NCI-H2029 treated with DMSO at 0.1 percent for 48 hours (cell line): ENCODE measurements around the gene CUL1.

Experiments used
- DNase-seq: peaks from one replicate; lab custom pipeline; 2025; lab: John Stamatoyannopoulos, UW

The CUL1 gene

GRCh38 chr7:148718431-148718830 lies 19.7 kb downstream of the CUL1 start:
- no peak for DNase-seq

- no peak for DNase-seq
These were observed 21.1 kb downstream of the CUL1 start for GRCh38 chr7:148719753-148720152.

GRCh38 chr7:148720472-148720871 lies 21.8 kb downstream of the CUL1 start:
- no peak for DNase-seq

GRCh38 chr7:148721390-148721789 lies 22.7 kb downstream of the CUL1 start:
- no peak for DNase-seq

- peak; percentile 43 for DNase-seq
These were observed 23.9 kb downstream of the CUL1 start for GRCh38 chr7:148722340-148723165.

GRCh38 chr7:148723166-148723559 lies 24.5 kb downstream of the CUL1 start:
- no peak for DNase-seq

GRCh38 chr7:148723846-148724245 lies 25.1 kb downstream of the CUL1 start:
- no peak for DNase-seq

- DNase-seq: no peak
These were observed 27.7 kb downstream of the CUL1 start for GRCh38 chr7:148726385-148726784.

- no peak for DNase-seq
These were observed 29.0 kb downstream of the CUL1 start for GRCh38 chr7:148727501-148728278.

GRCh38 chr7:148729984-148730733 lies 31.5 kb downstream of the CUL1 start:
- no peak for DNase-seq

- DNase-seq: no peak
These were observed 34.2 kb downstream of the CUL1 start for GRCh38 chr7:148732862-148733261.

GRCh38 chr7:148733496-148733895 lies 34.8 kb downstream of the CUL1 start:
- DNase-seq: no peak

GRCh38 chr7:148735141-148735540 lies 36.4 kb downstream of the CUL1 start:
- no peak for DNase-seq

GRCh38 chr7:148735967-148736366 lies 37.3 kb downstream of the CUL1 start:
- no peak for DNase-seq

- no peak for DNase-seq
These were observed 40.2 kb downstream of the CUL1 start for GRCh38 chr7:148738737-148739535.

GRCh38 chr7:148746135-148746534 lies 47.4 kb downstream of the CUL1 start:
- no peak for DNase-seq

GRCh38 chr7:148747274-148747673 lies 48.6 kb downstream of the CUL1 start:
- peak; percentile 64 for DNase-seq

GRCh38 chr7:148750442-148751355 lies 52.0 kb downstream of the CUL1 start:
- no peak for DNase-seq

GRCh38 chr7:148753224-148753623 lies 54.5 kb downstream of the CUL1 start:
- DNase-seq: no peak

- DNase-seq: no peak
These were observed 56.2 kb downstream of the CUL1 start for GRCh38 chr7:148754912-148755311.
